WTC11 (cell line): Measurements from ENCODE around the gene C6orf120. TPM values are rescaled to one million over a fixed set of nuclear protein-coding genes. Genes with fewer than 3 reads are reported as not detected.

Source experiments
- ATAC-seq: fragments of 200-7000 bp; cut with Tn5 transposase; 2 replicates; pipeline ENCODE4 v1.10.0; 2021; ENCODE audit warnings: mild to moderate bottlenecking, moderate library complexity
- CTCF ChIA-PET: fragments of 300-600 bp; sonication (Branson Sonifier 250); formaldehyde crosslinking; loops from one replicate; lab custom pipeline; 2021; ENCODE audit warnings: antibody characterized with exemption; lab: Charles Lee
- POLR2A ChIA-PET: fragments of 350-600 bp; sonication (Branson Sonifier 250); formaldehyde crosslinking; loops from one replicate; lab custom pipeline; 2021; ENCODE audit warnings: antibody characterized with exemption; lab: Charles Lee
- DNase-seq: peaks from one replicate; pipeline ENCODE4 v3.0.0; 2021; ENCODE audit warnings: low spot score
- H3K27ac Mint-ChIP-seq: 2 replicates; pipeline ENCODE4 v1.8.0; 2021; ENCODE audit warnings: mixed read lengths
- H3K27me3 Mint-ChIP-seq: 2 replicates; pipeline ENCODE4 v1.8.0; 2021; ENCODE audit warnings: low read depth, mild to moderate bottlenecking, moderate library complexity, mixed read lengths
- H3K36me3 Mint-ChIP-seq: 2 replicates; pipeline ENCODE4 v1.8.0; 2021; ENCODE audit warnings: mixed read lengths
- H3K4me1 Mint-ChIP-seq: 2 replicates; pipeline ENCODE4 v1.8.0; 2022; ENCODE audit warnings: mixed read lengths
- H3K4me3 Mint-ChIP-seq: 2 replicates; pipeline ENCODE4 v1.8.0; 2021; ENCODE audit warnings: mild to moderate bottlenecking, moderate library complexity, mixed read lengths
- H3K9me3 Mint-ChIP-seq: 2 replicates; pipeline ENCODE4 v1.8.0; 2021; ENCODE audit warnings: mixed read lengths
- ATF1 ChIP-seq: sonication (generic); formaldehyde crosslinking; IDR thresholded peaks from 2 replicates; pipeline ENCODE4 v1.8.1; 2023; ENCODE audit warnings: mild to moderate bottlenecking, moderate library complexity, missing genetic modification reagents
- CREB1 ChIP-seq: sonication (generic); formaldehyde crosslinking; IDR thresholded peaks from 2 replicates; pipeline ENCODE4 v1.8.0; 2023; ENCODE audit warnings: mild to moderate bottlenecking, missing genetic modification reagents
- CREM ChIP-seq: sonication (generic); formaldehyde crosslinking; IDR thresholded peaks from 2 replicates; pipeline ENCODE4 v1.8.1; 2022; ENCODE audit warnings: mild to moderate bottlenecking, missing genetic modification reagents, moderate library complexity
- FOXJ3 ChIP-seq: sonication (generic); formaldehyde crosslinking; IDR thresholded peaks from 2 replicates; pipeline ENCODE4 v1.9.0; 2021; ENCODE audit warnings: missing genetic modification reagents, mild to moderate bottlenecking, borderline replicate concordance
- MYBL2 ChIP-seq: sonication (generic); formaldehyde crosslinking; IDR thresholded peaks from 2 replicates; pipeline ENCODE4 v1.8.1; 2023; ENCODE audit warnings: mild to moderate bottlenecking, moderate library complexity, missing genetic modification reagents
- NFYB ChIP-seq: sonication (generic); formaldehyde crosslinking; conservative IDR thresholded peaks from 2 replicates; pipeline ENCODE4 v1.8.0; 2022; ENCODE audit warnings: low read depth, missing genetic modification reagents
- SOX15 ChIP-seq: fragments of 250-450 bp; sonication (Bioruptor Pico); IDR thresholded peaks from 2 replicates; pipeline ENCODE4 v1.9.0; 2021; ENCODE audit warnings: mild to moderate bottlenecking
- ZNF121 ChIP-seq: sonication (generic); formaldehyde crosslinking; IDR thresholded peaks from 2 replicates; pipeline ENCODE4 v1.8.0; 2023; ENCODE audit warnings: missing genetic modification reagents
- ZNF263 ChIP-seq: sonication (generic); formaldehyde crosslinking; IDR thresholded peaks from 2 replicates; pipeline ENCODE4 v1.8.1; 2022; ENCODE audit warnings: low read depth, mild to moderate bottlenecking, moderate library complexity, missing genetic modification reagents
- total RNA-seq: library from RNA; stranded (reverse); gene quantifications from 3 replicates; pipeline ENCODE4 v1.2.3, GENCODE V29; 2021
- TF ChIP-seq, protein P1 (sequence below): sonication (generic); formaldehyde crosslinking; IDR thresholded peaks from 2 replicates; pipeline ENCODE4 v1.8.0; 2023; ENCODE audit warnings: mild to moderate bottlenecking, missing genetic modification reagents
- TF ChIP-seq, protein P2 (sequence below): sonication (generic); formaldehyde crosslinking; IDR thresholded peaks from 2 replicates; pipeline ENCODE4 v1.8.1; 2022; ENCODE audit warnings: missing genetic modification reagents, borderline replicate concordance
- TF ChIP-seq, protein P3 (sequence below): fragments of 250-450 bp; sonication (Bioruptor Pico); IDR thresholded peaks from 2 replicates; pipeline ENCODE4 v1.9.0; 2021; ENCODE audit warnings: mild to moderate bottlenecking
- TF ChIP-seq, protein P4 (sequence below): fragments of 250-450 bp; sonication (Bioruptor Pico); IDR thresholded peaks from 2 replicates; pipeline ENCODE4 v1.9.0; 2021; ENCODE audit warnings: mild to moderate bottlenecking
- TF ChIP-seq, protein P5 (sequence below): sonication (generic); formaldehyde crosslinking; IDR thresholded peaks from 2 replicates; pipeline ENCODE4 v1.8.1; 2022; ENCODE audit warnings: low read depth, missing genetic modification reagents, borderline replicate concordance
- TF ChIP-seq, protein P6 (sequence below): sonication (generic); formaldehyde crosslinking; IDR thresholded peaks from 2 replicates; pipeline ENCODE4 v1.8.1; 2022; ENCODE audit warnings: low read depth, mild to moderate bottlenecking, moderate library complexity, missing genetic modification reagents, borderline replicate concordance
- TF ChIP-seq, protein P7 (sequence below): sonication (generic); formaldehyde crosslinking; IDR thresholded peaks from 2 replicates; pipeline ENCODE4 v1.8.0; 2022; ENCODE audit warnings: missing genetic modification reagents
- TF ChIP-seq, protein P8 (sequence below): sonication (generic); formaldehyde crosslinking; IDR thresholded peaks from 2 replicates; pipeline ENCODE4 v1.8.1; 2023; ENCODE audit warnings: mild to moderate bottlenecking, missing genetic modification reagents, moderate library complexity
- TF ChIP-seq, protein P9 (sequence below): sonication (generic); formaldehyde crosslinking; IDR thresholded peaks from 2 replicates; pipeline ENCODE4 v1.8.1; 2023; ENCODE audit warnings: mild to moderate bottlenecking, moderate library complexity, missing genetic modification reagents
- TF ChIP-seq, protein P10 (sequence below): fragments of 250-450 bp; sonication (Bioruptor Pico); IDR thresholded peaks from 2 replicates; pipeline ENCODE4 v1.9.0; 2021; ENCODE audit warnings: moderate library complexity, mild to moderate bottlenecking, inconsistent platforms, borderline replicate concordance

The C6orf120 gene
- total RNA-seq, 1 experiment from 2014 or later = 34.5 TPM

DNA sequence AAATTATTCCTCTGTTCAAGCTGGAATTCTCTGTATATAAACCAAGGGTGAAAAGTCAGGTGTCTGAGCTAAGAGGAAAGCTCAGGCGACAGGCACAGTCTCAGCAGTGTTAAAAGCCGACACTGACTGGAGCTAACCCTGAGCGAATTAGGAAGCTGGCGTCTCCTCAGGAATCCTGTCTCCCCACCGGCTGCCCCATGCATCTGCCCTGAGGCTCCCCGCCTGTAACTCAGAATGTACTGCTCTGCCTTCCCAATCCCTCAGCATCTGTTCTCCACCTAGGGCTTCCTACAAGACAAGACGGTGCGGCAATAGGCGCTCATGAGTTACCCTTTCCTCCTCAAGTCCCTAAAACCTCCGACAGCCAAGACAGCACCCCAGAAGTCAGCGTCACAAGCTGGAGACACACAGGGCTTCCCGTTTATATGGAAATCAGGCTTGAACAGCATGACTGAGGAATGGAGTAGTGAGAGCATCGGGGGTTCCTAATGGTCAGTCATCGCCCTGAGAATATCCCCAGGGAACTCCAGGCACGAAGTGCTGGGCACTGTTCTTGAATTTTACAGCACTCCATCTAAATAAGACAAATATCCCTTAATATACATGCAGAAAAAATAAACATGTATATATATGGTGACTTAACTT is 33.6 kb upstream of the C6orf120 start:
- CTCF ChIA-PET = no interaction called here
- DNase-seq = no peak
- H3K4me1 Mint-ChIP-seq = peaks cover 6% of the 10 kb centered on the region
- peak; percentile 64 for ATAC-seq
- TF ChIP-seq, protein P1, sequence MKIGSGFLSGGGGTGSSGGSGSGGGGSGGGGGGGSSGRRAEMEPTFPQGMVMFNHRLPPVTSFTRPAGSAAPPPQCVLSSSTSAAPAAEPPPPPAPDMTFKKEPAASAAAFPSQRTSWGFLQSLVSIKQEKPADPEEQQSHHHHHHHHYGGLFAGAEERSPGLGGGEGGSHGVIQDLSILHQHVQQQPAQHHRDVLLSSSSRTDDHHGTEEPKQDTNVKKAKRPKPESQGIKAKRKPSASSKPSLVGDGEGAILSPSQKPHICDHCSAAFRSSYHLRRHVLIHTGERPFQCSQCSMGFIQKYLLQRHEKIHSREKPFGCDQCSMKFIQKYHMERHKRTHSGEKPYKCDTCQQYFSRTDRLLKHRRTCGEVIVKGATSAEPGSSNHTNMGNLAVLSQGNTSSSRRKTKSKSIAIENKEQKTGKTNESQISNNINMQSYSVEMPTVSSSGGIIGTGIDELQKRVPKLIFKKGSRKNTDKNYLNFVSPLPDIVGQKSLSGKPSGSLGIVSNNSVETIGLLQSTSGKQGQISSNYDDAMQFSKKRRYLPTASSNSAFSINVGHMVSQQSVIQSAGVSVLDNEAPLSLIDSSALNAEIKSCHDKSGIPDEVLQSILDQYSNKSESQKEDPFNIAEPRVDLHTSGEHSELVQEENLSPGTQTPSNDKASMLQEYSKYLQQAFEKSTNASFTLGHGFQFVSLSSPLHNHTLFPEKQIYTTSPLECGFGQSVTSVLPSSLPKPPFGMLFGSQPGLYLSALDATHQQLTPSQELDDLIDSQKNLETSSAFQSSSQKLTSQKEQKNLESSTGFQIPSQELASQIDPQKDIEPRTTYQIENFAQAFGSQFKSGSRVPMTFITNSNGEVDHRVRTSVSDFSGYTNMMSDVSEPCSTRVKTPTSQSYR (CRISPR knock-in tag) = no peak
- TF ChIP-seq CREB1 (no peak), NFYB (CRISPR knock-in tag) (no peak), CREM (CRISPR knock-in tag) (no peak), ZNF263 (CRISPR knock-in tag) (no peak), MYBL2 (CRISPR knock-in tag) (no peak), ATF1 (CRISPR knock-in tag) (no peak), ZNF121 (CRISPR knock-in tag) (no peak), SOX15 (CRISPR knock-in tag) (no peak), FOXJ3 (no peak)
- TF ChIP-seq, protein P2, sequence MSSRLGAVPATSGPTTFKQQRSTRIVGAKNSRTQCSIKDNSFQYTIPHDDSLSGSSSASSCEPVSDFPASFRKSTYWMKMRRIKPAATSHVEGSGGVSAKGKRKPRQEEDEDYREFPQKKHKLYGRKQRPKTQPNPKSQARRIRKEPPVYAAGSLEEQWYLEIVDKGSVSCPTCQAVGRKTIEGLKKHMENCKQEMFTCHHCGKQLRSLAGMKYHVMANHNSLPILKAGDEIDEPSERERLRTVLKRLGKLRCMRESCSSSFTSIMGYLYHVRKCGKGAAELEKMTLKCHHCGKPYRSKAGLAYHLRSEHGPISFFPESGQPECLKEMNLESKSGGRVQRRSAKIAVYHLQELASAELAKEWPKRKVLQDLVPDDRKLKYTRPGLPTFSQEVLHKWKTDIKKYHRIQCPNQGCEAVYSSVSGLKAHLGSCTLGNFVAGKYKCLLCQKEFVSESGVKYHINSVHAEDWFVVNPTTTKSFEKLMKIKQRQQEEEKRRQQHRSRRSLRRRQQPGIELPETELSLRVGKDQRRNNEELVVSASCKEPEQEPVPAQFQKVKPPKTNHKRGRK (CRISPR knock-in tag) = no peak
- TF ChIP-seq, protein P3, sequence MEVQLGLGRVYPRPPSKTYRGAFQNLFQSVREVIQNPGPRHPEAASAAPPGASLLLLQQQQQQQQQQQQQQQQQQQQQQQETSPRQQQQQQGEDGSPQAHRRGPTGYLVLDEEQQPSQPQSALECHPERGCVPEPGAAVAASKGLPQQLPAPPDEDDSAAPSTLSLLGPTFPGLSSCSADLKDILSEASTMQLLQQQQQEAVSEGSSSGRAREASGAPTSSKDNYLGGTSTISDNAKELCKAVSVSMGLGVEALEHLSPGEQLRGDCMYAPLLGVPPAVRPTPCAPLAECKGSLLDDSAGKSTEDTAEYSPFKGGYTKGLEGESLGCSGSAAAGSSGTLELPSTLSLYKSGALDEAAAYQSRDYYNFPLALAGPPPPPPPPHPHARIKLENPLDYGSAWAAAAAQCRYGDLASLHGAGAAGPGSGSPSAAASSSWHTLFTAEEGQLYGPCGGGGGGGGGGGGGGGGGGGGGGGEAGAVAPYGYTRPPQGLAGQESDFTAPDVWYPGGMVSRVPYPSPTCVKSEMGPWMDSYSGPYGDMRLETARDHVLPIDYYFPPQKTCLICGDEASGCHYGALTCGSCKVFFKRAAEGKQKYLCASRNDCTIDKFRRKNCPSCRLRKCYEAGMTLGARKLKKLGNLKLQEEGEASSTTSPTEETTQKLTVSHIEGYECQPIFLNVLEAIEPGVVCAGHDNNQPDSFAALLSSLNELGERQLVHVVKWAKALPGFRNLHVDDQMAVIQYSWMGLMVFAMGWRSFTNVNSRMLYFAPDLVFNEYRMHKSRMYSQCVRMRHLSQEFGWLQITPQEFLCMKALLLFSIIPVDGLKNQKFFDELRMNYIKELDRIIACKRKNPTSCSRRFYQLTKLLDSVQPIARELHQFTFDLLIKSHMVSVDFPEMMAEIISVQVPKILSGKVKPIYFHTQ (CRISPR knock-in tag) = no peak
- TF ChIP-seq, protein P4, sequence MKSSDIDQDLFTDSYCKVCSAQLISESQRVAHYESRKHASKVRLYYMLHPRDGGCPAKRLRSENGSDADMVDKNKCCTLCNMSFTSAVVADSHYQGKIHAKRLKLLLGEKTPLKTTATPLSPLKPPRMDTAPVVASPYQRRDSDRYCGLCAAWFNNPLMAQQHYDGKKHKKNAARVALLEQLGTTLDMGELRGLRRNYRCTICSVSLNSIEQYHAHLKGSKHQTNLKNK (CRISPR knock-in tag) = no peak
- TF ChIP-seq, protein P5, sequence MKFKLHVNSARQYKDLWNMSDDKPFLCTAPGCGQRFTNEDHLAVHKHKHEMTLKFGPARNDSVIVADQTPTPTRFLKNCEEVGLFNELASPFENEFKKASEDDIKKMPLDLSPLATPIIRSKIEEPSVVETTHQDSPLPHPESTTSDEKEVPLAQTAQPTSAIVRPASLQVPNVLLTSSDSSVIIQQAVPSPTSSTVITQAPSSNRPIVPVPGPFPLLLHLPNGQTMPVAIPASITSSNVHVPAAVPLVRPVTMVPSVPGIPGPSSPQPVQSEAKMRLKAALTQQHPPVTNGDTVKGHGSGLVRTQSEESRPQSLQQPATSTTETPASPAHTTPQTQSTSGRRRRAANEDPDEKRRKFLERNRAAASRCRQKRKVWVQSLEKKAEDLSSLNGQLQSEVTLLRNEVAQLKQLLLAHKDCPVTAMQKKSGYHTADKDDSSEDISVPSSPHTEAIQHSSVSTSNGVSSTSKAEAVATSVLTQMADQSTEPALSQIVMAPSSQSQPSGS (CRISPR knock-in tag) = no peak
- TF ChIP-seq, protein P6, sequence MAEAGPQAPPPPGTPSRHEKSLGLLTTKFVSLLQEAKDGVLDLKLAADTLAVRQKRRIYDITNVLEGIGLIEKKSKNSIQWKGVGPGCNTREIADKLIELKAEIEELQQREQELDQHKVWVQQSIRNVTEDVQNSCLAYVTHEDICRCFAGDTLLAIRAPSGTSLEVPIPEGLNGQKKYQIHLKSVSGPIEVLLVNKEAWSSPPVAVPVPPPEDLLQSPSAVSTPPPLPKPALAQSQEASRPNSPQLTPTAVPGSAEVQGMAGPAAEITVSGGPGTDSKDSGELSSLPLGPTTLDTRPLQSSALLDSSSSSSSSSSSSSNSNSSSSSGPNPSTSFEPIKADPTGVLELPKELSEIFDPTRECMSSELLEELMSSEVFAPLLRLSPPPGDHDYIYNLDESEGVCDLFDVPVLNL (CRISPR knock-in tag) = no peak
- TF ChIP-seq, protein P7, sequence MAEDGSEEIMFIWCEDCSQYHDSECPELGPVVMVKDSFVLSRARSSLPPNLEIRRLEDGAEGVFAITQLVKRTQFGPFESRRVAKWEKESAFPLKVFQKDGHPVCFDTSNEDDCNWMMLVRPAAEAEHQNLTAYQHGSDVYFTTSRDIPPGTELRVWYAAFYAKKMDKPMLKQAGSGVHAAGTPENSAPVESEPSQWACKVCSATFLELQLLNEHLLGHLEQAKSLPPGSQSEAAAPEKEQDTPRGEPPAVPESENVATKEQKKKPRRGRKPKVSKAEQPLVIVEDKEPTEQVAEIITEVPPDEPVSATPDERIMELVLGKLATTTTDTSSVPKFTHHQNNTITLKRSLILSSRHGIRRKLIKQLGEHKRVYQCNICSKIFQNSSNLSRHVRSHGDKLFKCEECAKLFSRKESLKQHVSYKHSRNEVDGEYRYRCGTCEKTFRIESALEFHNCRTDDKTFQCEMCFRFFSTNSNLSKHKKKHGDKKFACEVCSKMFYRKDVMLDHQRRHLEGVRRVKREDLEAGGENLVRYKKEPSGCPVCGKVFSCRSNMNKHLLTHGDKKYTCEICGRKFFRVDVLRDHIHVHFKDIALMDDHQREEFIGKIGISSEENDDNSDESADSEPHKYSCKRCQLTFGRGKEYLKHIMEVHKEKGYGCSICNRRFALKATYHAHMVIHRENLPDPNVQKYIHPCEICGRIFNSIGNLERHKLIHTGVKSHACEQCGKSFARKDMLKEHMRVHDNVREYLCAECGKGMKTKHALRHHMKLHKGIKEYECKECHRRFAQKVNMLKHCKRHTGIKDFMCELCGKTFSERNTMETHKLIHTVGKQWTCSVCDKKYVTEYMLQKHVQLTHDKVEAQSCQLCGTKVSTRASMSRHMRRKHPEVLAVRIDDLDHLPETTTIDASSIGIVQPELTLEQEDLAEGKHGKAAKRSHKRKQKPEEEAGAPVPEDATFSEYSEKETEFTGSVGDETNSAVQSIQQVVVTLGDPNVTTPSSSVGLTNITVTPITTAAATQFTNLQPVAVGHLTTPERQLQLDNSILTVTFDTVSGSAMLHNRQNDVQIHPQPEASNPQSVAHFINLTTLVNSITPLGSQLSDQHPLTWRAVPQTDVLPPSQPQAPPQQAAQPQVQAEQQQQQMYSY (CRISPR knock-in tag) = no peak
- TF ChIP-seq, protein P8, sequence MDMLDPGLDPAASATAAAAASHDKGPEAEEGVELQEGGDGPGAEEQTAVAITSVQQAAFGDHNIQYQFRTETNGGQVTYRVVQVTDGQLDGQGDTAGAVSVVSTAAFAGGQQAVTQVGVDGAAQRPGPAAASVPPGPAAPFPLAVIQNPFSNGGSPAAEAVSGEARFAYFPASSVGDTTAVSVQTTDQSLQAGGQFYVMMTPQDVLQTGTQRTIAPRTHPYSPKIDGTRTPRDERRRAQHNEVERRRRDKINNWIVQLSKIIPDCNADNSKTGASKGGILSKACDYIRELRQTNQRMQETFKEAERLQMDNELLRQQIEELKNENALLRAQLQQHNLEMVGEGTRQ (CRISPR knock-in tag) = no peak
- TF ChIP-seq, protein P9, sequence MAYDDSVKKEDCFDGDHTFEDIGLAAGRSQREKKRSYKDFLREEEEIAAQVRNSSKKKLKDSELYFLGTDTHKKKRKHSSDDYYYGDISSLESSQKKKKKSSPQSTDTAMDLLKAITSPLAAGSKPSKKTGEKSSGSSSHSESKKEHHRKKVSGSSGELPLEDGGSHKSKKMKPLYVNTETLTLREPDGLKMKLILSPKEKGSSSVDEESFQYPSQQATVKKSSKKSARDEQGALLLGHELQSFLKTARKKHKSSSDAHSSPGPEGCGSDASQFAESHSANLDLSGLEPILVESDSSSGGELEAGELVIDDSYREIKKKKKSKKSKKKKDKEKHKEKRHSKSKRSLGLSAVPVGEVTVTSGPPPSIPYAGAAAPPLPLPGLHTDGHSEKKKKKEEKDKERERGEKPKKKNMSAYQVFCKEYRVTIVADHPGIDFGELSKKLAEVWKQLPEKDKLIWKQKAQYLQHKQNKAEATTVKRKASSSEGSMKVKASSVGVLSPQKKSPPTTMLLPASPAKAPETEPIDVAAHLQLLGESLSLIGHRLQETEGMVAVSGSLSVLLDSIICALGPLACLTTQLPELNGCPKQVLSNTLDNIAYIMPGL (CRISPR knock-in tag) = no peak
- TF ChIP-seq, protein P10, sequence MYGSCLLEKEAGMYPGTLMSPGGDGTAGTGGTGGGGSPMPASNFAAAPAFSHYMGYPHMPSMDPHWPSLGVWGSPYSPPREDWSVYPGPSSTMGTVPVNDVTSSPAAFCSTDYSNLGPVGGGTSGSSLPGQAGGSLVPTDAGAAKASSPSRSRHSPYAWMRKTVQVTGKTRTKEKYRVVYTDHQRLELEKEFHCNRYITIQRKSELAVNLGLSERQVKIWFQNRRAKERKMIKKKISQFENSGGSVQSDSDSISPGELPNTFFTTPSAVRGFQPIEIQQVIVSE = no peak
- TF ChIP-seq, all 79 proteins: peak for 0
- no peak overlapping the region for H3K4me3 Mint-ChIP-seq
- no peaks in the 10 kb centered on the region for H3K9me3 Mint-ChIP-seq
- 0 out of 2 replicates have a peak overlapping the region, but pooled peaks have one; percentile 67 for H3K27ac Mint-ChIP-seq
- POLR2A ChIA-PET = no interaction called here
- peaks cover 79% of the 10 kb centered on the region for H3K36me3 Mint-ChIP-seq
- no peaks in the 10 kb centered on the region for H3K27me3 Mint-ChIP-seq
